ENCODE results near the gene MPG.
A peak's percentile ranks its signal among the peaks of the same experiment; 100 is the strongest.
"Not testable (repeated sequence)": the region's sequence is repeated elsewhere in the genome, so short reads cannot be mapped to it uniquely, and the experiment has no call there.

The MPG gene, protein sequence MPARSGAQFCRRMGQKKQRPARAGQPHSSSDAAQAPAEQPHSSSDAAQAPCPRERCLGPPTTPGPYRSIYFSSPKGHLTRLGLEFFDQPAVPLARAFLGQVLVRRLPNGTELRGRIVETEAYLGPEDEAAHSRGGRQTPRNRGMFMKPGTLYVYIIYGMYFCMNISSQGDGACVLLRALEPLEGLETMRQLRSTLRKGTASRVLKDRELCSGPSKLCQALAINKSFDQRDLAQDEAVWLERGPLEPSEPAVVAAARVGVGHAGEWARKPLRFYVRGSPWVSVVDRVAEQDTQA

DNA sequence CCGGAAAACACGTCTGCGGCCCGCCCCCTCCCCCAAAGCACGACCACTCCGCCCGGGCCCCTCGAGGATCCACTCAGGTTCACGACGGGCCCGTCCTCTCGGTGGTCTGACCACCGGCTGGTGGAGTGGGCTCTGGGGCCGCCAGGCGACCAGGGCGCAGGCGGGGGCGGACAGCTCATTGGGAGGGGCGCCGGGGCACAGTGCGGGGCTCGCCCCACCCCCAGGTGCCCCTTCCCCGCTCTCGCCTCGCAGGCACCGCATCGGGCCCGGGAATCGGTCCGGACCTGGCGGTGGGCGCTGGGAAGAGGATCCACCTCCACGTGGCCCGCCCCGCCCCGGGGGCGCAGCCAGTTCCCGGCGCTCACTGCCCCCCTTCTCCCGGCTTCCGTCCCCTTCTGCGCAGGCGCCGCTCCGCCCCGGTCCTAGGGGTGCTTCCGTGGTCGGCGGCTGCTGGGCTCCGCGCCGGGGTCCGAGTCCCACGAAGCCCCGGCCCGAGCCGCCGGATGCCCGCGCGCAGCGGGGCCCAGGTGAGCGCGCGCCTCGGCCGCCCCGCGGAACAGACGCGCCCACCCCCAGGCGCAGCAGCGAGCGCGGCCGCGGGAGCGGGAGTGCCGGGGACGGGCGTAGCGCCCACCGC lies at the start of gene MPG:
Gene MPG, plus strand, starts transcription at position 419 of the 637 bp plus-strand sequence. Its CDS starts 85 bp downstream, at position 504.
- peak; percentile 50 for DNase-seq

DNA sequence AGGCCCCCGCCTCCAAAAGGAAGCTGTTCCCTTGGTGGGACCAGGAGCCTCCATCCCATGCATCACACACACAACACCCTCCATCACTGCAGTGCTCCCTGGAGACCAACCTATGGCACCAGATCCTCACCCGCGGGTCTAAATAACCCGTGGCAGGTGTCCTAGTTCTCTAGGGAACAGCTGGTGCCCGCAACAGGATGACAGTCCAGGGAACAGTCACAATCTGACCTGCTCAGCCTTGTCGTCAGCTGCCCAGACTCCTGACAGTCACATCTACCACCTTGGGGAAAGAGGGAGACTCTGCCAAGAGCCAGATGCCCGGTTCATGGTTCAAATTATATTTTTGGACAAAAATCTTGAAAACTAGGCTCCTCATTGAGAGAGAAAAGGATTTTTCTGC lies 47.4 kb upstream of the MPG start:
- DNase-seq, result not testable (repeated sequence)

- not testable (repeated sequence) for DNase-seq
Measured at GRCh38 chr16:33154-33876, 44.7 kb upstream of the MPG start.

DNA sequence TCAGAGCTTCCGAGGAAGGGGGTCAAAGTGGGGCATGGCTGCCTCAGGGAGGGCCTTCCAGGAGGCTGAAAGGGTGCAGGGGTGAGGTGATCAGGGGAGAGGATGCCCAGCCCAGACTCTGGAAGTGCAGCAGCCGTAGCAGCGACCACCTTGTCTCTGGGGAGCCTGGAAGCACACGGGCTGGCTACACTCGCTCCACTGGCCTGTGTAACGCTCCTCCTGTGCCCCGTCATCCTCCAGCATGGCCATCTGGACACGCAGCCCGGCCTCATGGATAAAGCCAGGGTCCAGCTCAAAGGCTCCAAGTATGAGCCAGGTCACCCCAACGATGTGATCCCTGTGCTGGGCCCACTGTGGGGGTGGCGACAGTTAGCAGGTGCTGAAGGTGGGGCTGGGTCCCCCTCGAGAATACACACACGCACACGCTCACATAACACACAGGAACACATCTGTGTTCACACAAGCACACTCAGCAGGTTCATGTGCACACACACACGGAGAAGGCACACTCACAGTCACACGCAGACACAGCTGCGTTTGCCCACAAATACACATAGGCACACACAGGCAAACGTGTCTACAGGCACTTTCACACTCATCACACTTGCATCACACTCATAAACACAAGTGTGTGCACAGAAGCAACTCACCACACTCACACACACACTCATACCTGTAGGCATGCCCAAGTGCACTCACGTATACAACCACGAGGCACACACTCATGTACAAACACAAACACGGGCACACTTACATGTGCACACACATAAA lies 44.0 kb upstream of the MPG start:
- DNase-seq, result no peak

GRCh38 chr16:34648-34987 lies 43.4 kb upstream of the MPG start:
- no peak for DNase-seq

DNA sequence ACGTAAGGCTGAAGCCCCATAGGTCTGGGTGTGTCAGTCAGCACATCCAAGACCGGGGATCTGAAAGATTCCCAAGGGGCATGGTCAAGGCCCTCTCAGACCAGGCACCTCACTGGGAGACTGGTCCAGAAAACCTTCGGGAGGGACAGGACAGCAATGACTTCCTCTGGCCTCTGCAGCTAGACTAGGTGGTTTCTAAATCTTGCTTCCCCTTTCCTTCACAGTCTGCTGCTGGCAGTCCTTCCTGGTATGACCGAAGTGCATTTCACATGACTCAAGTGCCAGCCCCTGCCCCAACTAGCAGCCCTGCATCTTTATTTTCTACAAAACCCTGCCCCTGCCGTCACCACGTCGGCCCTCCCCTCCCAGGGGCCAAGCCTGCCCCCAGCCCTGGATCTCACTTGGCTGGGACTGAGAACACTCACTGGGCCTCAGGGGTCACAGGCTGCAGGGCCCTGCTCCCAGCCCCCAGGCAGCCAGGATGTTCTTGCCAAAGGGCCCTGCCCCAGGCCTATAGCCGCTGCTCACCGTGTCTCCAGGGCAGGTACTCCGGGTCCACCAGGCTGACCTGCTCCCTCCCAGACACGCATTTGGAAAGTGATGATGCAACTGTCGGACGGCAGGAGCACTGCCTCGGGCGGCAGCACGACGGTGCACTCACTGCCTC lies 42.9 kb upstream of the MPG start:
- DNase-seq, result no peak

DNA sequence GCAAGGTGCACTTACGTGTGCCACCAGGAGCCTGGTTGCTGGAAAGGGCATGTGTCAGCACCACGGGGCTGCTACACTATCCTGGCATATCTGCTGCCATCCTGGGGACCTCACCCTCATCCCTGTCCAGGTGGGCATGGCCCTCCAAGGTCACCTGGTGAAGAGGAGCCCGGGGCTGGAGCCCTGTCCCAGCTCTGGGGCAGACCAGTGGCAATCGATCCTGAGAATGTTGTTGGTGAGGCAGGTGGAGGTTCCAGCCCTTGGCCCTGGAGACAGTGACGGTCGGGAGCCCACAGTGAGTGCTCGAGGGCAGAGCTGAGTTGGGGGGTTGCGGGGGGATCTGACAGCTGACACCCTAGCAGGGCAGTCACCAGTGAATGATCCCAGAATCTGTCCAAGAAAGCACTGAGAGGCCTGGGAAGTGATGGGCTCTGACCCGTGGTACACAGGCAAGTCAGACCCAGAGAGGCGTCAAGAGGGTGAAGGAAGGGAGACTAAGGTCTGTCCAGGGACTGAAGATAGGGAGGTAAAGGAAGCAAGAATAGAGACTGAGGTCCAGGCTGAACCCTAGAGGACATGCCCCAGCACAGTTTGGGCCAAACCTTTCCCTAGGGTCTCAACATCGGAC lies 42.2 kb upstream of the MPG start:
- no peak for DNase-seq

GRCh38 chr16:36336-36984 lies 41.6 kb upstream of the MPG start:
- DNase-seq, result no peak

- DNase-seq, result no peak
Measured at GRCh38 chr16:37511-37910, 40.5 kb upstream of the MPG start.

GRCh38 chr16:38206-38605 lies 39.8 kb upstream of the MPG start:
- DNase-seq, result not testable (repeated sequence)

DNA sequence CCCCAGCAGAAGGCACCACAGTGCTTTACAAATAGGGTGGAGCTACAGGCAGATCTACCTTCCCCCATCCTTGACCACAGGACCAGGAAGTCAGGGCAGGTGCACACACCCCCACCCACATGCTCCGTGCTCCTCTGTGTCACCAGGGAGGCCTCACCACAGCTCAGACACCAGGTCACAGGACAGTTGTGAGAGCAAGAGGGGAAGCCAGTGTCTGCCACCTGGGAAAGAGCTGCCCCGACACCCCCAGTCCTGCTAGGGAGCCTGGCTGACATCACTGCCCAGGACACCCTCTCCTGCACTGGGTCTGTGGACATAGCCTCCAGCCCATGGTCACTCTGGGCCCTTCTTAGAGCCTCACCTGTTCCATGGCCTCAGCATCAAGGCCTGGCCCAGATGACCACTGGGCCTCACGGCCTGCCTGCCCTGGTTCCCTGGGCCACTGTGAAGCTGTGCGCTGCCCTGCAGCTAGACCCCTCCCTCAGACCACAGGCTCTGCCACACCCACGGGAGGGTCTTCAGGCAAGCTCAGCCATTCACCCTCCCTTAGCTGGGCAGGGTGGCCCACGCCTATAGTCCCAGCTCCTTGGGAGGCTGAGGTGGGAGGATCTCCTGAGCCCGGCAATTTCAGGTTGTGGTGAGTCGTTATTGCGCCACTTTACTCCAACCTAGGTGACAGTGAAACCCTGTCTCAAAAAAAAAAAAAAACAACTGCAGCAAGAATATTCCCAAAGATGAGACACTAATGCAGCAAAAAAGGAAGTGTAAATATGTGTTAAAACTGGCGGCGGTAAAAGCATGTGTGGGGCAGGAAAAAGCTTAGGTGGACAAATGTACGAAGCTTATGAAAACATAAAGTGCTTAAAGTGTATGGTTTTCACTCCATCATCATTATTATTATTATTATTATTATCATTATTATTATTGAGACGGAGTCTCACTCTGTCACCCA lies 38.8 kb upstream of the MPG start:
- no peak for DNase-seq

DNA sequence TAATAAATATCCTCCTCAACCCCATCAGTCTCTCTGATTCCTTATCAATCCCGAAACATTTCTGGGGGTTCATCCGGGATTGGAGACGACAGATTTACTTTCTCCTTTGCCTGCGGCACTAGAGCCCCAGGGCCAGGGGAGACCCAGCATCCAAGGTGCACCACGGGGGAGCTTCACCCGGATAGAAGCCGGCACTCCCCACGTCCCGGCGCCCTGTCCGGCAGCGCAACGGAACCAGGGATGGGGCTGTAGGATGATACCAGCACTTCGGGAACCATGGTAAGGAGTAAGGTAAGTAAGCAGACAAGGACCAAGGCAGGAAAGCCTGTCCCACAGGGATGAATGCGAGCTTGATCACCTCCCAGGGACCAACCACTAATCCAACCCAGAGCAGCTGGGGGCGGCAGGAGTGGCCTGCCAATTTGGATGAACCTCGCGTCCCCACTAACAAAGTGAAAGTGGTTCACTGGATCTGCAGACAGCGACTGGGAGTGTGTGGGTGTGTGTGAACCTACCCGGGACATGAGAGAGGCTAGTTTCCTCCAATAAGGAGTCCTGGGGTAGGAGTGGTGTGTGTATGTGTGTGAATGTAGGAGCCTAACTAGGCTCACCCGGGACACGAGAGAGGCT lies 36.5 kb upstream of the MPG start:
- no peak for DNase-seq

DNA sequence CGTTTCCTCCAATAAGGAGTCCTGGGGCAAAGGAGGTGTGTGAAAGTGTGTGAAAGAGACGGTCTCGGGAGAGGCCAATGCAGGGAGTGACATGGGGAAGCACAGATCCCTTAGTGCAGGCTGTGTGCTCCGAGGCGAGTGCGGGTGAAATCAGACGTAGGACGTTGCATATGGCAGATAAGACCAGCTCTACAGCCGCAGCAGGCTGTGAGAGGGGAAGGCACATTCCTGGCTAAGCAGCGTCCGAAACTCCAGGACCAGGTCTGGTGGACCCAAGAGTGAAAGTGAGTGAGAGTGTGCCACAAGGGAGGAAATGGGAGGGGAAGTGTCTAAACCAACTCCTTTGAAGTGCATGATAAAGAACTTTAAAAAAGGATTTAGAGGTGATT lies 36.0 kb upstream of the MPG start:
- DNase-seq, result no peak

DNA sequence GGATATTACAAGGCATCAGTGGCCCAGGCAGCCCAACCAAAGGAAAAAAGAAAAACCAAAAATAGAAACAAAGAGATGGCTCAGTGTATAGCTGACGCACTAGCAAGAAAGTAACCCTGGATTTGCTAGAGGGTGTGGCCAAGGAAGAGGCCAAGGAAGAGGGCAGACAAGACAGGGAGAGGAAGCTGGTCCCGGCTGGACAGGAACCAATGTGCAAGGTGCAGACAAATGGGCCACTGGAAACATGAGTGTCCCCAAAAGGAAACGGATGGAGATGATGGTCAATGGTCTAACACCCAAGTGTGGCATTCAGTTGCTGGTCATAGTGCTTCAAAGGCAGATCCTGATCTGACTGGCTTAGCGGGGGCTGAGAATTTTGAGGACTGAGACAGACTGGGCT lies 35.3 kb upstream of the MPG start:
- no peak for DNase-seq

DNA sequence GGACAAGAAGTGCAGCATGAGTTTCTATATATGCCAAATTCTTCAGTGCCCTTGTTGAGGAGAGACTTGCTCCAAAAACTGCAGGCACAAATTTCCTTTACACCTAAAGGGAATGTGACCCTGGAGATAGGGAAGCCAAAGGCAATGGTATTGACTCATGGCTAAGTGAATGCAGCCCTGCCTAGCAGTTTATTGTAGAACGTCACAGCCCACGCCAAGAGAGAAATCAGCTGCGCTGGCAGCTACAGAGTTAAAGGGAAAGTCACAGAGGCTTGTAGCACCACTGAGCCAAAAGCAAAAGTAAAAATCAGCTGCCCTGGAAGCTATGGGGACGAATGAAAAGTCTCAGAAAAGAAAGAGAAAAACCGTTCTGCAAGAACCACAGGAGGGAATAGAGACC lies 34.7 kb upstream of the MPG start:
- no peak for DNase-seq

- DNase-seq, result no peak
Measured at GRCh38 chr16:44655-45054, 33.4 kb upstream of the MPG start.

DNA sequence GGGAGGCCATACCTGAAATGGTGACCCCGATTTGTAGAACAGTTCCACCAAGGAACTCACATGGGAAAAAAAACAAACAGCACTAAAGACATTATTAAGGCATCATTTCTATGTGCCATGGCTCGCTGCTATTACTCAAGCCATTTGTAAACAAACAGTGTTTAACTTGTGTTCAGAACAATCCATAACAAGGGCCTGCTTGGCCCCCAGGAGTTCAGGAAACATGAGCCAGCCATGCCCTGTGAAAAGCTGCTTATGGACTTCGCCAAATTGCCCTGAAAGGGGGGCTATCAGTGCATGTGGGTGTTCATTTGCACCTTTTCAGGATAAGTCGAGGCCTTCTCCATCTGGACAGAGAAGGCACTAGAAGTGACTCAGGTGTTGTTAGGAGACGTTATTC lies 32.6 kb upstream of the MPG start:
- no peak for DNase-seq

DNA sequence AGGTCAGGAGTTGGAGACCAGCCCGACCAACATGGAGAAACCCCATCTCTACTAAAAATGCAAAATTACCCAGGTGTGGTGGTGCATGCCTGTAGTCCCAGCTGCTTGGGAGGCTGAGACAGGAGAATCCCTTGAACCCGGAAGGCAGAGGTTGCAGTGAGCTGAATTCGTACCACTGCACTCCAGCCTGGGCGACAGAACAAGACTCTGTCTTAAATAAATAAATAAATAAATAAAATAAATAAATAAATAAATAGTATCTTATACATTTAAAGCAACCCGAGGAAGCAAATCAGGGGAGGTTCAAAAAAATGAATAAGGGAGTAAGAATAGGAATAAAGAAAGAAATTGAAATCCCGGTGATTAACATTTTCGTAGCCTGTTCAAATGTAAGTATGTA lies 31.5 kb upstream of the MPG start:
- DNase-seq, result not testable (repeated sequence)

- no peak for DNase-seq
Measured at GRCh38 chr16:47234-47633, 30.8 kb upstream of the MPG start.

All from NCI-H2227 treated with DMSO at 0.1 percent for 48 hours (cell line).